GM21367 (cell line): ENCODE measurements around the gene SYN1.

Experiments
- ATAC-seq: cut with Tn5 transposase; IDR thresholded peaks from one replicate; pipeline ENCODE4 v1.9.1; 2021; ENCODE audit not compliant: unreplicated experiment

Gene SYN1

GRCh38 chrX:47574547-47575301, 44.9 kb downstream of the SYN1 start:
- no peak for ATAC-seq

DNA sequence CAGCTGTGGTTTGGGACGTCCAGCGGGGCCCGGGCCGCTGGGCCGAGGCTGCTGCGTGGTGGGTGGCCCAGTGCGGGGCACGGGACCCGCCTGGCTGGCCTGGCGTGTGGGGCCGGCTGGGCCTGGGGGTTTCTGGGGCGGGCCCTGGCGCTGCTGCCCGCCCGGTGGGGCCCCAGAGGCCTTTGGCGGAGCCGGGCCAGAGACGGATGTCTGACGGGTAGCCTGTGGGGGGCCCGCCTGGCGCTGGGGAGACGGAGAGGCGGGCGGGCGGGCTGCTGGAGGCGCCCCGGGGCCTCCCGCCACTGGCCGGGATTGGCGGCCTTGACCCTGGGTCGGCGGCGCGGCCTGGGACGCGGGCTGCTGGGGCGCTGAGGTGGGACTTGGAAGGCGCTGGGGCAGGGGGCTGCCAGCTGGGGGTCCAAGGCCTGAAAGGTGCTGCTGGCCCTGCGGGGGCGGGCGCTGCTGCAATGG, 45.5 kb downstream of the SYN1 start:
- ATAC-seq, result no peak

DNA sequence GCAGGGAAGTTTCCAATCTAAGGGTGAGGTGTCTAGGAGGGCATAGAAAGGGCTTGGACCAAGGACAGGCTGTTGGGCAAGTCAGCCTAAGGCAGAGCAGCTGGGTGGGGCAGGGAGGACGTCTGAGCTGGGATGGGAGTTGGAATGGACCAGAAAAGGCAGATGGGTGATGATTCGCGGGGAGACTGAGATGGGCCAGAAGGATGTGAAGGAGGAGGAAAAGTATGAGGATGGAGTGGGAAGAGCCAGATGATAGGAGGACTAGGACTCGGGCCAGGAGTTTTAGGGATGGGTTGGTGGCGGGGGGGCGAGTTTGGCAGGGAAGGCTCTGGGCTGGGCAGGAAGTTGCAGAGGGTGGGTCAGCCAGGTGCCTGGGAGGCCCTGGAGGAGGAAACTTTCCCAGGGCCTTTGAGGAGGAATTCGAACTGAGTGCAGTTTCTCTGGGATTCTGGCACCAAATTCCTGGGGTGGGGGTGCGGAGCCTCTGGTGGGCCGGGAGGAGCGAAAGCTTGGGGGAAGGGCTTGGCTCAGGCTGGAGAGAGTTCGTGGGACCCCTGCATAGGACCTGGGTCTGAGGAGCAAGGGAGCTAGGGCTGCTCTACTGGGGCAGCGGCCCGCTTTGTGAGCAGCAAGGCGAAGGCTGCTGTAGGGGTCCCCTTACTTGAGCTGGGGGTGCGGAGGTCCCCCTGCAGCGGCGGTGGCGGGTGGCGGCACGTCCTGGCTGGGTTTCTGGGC, 46.1 kb downstream of the SYN1 start:
- no peak for ATAC-seq

GRCh38 chrX:47572773-47573340, 46.8 kb downstream of the SYN1 start:
- ATAC-seq, result no peak

DNA sequence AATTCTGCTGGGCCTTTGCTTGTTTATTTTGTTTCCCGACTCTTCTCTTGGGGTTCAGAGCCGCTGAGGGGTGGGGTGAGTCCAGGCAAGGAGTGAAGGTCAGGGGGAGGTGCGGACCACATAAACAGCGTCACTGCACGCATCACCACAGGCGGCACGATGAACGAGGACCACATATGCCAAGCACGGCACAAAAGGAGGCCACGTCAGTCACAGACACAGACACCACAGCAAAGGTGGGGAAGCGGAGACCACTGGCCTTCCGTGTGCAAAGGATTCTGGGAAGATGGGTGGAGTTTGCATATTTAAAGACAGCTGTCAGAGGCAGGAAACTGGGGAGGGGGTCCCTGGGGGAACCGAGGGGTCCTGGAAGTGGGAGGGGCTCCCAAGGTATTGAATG, 47.8 kb downstream of the SYN1 start:
- no peak for ATAC-seq

DNA sequence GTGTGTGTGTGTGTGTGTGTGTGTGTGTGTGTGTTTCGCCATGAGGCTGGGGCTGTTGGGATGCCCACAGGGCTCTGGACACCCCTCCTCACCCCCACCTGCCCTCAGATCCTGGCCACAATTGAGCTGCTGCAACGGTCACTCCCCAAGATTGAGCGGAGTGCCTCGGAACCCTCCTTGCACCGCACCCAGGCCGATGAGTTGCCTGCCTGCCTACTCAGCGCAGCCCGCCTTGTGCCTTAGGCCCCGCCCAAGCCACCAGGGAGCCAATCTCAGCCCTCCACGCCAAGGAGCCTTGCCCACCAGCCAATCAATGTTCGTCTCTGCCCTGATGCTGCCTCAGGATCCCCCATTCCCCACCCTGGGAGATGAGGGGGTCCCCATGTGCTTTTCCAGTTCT, 48.4 kb downstream of the SYN1 start:
- no peak for ATAC-seq

DNA sequence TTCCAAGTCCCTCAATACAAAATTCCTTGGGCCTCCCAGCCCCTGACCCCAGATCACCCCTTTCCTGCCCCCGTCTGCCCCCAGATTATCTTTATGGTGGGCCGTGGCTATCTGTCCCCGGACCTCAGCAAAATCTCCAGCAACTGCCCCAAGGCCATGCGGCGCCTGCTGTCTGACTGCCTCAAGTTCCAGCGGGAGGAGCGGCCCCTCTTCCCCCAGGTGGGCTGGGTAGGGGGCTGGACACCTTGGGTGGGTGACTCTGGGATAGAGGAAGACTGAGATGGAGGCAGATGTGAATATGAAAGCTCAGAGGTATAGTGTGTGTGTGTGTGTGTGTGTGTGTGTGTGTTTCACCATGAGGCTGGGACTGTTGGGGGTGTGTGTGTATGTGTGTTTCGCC, 48.9 kb downstream of the SYN1 start:
- ATAC-seq, result no peak

GRCh38 chrX:47568656-47569295, 50.9 kb downstream of the SYN1 start:
- ATAC-seq, result no peak

- no peak for ATAC-seq
Measured at GRCh38 chrX:47566841-47567240, 52.8 kb downstream of the SYN1 start.

DNA sequence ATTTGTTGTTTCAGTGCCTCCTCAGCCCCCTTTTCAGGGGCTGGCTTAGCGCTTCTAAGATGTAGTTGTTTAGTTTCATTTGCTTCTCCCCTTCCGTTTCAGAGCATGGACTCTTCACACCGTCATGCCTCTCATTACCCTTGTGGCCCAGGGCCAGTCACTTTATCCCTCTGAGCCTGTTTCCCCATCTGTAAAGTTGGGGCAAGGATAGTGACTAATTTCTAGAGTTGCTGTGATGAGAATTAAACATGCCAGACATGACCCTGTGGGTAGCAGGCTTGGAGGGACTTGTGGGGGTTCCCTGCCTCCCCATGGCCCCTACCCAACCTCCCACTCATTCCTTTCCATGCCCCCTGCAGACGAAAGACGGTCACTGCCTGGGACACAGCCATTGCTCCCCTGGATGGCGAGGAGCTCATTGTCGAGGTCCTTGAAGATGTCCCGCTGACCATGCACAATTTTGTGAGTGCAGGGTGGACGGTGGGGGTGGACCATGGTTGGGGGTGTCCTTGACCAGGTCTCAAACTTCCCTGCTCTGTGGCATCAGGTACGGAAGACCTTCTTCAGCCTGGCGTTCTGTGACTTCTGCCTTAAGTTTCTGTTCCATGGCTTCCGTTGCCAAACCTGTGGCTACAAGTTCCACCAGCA, 55.1 kb downstream of the SYN1 start:
- no peak for ATAC-seq

- ATAC-seq, result no peak
Measured at GRCh38 chrX:47563801-47564315, 55.8 kb downstream of the SYN1 start.

- ATAC-seq, result no peak
Measured at GRCh38 chrX:47562615-47563243, 56.9 kb downstream of the SYN1 start.

DNA sequence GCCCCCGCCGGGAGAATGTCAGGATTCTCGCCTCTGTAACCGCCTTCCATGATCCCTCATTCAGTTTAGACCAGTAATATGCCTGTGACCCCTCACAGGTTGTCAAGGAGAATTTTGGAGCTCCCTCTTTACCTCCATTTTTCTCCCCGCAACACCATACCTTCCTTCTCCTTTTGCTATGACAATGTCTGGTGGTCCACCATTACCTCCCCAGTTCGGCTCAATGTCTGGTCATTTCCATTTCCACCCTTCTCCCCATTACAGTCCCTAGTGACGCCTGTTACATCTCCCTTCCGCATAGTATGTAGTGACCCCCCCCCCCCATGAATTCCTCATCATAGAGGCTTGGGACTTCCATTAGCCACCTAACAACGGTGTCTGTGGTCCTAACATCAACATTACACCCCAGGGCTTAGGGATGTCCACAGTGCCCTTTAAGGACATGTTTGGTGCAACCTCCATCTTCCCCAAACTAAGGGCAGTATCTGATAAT, 58.0 kb downstream of the SYN1 start:
- no peak for ATAC-seq

DNA sequence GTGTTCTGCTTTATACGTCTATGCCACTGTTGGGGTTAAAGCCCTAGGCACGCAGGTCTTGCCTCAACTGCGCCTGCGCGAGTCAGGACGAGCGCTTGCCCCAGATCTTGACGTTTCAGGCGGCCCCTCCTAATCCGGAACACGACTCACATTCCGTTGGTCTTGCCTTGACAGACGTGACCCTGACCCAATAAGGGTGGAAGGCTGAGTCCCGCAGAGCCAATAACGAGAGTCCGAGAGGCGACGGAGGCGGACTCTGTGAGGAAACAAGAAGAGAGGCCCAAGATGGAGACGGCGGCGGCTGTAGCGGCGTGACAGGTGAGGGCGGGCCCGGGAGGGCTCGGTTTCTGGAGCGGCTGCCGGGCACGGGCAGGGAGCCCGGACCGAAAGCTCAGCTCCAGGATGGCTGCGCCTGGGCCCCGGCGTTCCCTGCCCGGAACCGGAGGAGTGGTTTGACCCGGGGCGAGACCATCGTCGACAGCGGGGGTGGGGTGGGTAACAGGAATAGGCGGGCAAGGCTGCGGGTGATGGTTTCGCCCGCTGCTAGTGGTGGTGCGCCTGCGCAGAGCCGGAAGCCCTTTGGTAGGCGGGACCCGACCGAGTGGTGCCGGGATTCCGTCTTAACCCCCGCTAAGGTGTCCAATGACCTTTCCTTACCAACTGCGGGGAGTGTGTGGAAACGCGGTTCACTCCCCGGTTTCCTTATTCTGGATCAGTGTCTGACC, 58.6 kb downstream of the SYN1 start, which contains the start of gene ARAF:
TSS of gene ARAF (plus strand) at position 272 of the 725 bp plus-strand sequence. CDS start 1,763 bp downstream, outside the sequence.
- peak; percentile 77 for ATAC-seq

DNA sequence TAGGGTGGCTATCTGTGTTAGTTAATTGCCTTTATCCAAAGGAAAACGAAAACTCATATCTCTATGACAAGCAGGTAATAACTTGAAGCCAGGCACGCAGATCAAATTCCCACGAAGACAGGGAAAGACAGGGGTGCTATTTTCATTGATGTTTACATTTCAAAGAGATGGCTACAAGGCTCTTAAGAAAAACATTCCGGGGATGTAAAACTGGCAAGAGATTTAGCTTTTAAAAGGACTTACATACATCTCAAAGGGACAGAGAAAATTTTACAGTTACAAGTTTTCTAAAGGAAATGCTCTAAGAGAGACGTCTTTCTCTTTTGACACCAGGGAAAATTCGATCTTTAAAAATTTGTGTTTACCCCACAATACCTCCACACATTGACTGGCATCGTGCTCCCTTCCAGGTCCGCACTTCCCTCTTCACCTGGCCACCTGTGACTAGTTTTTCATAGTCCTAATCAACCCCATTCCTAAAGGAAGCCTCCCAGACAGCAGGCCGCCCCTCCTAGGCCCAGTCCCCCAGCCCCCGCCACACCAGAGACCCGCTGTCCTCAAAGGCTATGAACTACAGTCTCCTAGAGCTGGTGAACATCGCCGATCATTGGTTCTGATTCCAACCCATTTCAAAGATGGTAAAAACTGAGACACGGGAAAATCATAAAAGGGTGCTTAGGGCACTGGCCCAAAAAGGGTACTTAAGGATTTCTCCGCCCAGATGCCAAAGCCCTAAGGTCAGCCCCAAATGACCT, 59.3 kb downstream of the SYN1 start:
- ATAC-seq, result no peak

DNA sequence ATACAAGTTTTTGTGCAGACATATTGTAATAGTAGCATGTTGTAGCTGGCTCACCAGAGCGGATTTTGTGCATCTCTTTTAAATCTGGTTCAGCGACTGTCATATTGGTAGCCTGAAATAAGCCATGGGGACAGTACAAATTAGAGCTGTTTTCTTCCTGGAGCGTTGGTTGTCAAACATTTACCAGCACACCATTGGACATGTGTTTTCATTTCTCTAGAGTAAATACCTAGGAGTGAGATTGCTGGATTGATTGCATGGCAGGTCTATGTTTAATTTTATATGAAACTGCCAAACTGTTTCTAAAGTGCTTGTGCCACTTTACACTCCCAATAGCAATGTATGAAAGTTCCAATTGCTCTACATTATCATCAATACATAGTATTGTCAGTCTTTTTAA, 61.2 kb downstream of the SYN1 start:
- no peak for ATAC-seq

- peak; percentile 79 for ATAC-seq
Measured at GRCh38 chrX:47556045-47556623, 63.5 kb downstream of the SYN1 start.

DNA sequence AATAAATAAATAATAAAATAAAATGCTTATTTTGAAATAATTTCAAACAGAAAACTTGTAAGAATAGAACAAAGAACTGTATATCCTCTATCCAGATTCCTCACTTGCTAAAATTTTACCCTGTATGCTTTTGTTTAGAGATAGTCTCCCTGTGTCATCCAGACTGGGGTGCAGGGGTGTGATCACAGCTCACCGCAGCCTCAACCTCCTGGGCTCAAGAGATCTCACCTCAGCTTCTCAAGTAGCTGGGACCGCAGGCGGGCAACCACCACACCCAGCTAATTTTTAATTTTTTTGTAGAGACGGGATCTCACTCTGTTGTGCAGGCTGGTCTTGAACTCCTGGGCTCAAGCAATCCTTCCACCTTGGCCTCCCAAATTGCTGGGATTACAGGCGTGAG, 76.2 kb downstream of the SYN1 start:
- ATAC-seq, result no peak
